Urinary bladder (tissue), 4 donors: ENCODE measurements around the gene MTA1. TPM values are rescaled to one million over a fixed set of nuclear protein-coding genes. Genes with fewer than 3 reads are reported as not detected.

Experiments used
- DNase-seq: peaks from one replicate; pipeline ENCODE4 v3.0.0-alpha.2; 2015; ENCODE audit errors: extremely low spot score
- H3K27ac ChIP-seq: one replicate; pipeline ENCODE4 v1.5.1; 2013; ENCODE audit warnings: low read depth, mild to moderate bottlenecking, moderate library complexity
- H3K36me3 ChIP-seq: one replicate; pipeline ENCODE4 v1.6.1; 2013; ENCODE audit warnings: mild to moderate bottlenecking, moderate library complexity; ENCODE audit not compliant: insufficient read depth
- H3K4me1 ChIP-seq: one replicate; pipeline ENCODE4 v1.6.1; 2013; ENCODE audit warnings: mild to moderate bottlenecking, moderate library complexity; ENCODE audit not compliant: insufficient read depth
- H3K4me3 ChIP-seq: one replicate; pipeline ENCODE4 v1.5.1; 2013; ENCODE audit warnings: low read depth, low read length
- WGBS: extraction: QIAGEN DNeasy Blood & Tissue Kit; methylation state at CpG from one replicate; pipeline ENCODE4 v1.1.7; 2013; 5-methylcytosine and 5-hydroxymethylcytosine counted together
- polyA plus RNA-seq: library from polyadenylated mRNA; stranded (reverse); fragments of 200-250 nt; gene quantifications from one replicate; pipeline ENCODE4 v1.2.3, GENCODE V29; 2013
- total RNA-seq: library from RNA; depleted of rRNA; stranded (reverse); fragments of >200 nt; gene quantifications from one replicate; pipeline ENCODE4 v1.2.3, GENCODE V29; 2014
- donor health status: healthy with polysubstance abuse.
- donor health status: healthy.

MTA1 gene
- total and polyA plus RNA-seq, 2 donors = 51.5 to 67.3 TPM

DNA sequence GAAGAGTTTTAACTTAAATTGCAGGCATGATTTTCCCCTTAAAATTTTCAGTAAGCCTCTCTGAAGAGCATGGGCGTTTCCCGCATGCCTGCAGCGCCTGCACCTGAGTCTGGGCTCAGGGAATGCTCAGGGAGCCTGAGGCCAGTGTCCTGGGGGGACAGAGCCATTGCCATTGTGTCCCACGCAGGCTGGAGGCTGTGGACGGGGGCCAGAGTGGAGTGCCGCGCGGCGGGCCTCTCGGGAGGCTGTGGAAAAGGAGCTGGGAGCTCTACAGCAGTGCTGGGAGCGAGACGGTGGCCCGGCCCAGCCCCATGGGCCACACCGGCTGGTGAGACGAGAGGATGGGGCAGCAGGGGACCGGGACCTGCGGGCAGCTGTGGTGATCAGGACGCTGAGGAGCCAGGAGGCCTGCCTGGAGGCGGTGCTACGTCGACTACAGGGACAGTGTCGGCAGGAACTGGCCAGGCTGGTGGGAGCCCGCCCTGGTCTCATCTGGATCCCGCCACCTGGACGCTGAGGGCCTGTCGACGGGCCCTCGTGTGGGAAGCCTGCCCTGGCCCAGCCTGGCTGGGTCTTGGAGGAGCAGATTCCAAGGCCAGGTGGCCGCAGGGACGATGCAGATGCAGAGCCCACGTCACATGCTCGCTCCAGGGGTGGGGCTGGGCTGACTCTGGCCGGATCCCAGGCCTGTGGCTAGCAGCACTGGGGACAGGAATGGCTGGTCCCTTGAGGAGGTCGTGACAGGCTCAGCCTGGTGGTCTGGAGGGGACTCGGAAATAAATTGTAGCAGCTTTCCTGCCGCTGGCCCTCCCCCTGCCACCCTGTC lies 79.0 kb downstream of the MTA1 start:
- no peak overlapping the region for H3K4me3 ChIP-seq
- H3K27ac ChIP-seq = no peak overlapping the region
- WGBS = 85% methylated on average over 36 of the region's 36 CpGs
- H3K4me1 ChIP-seq = no peaks in the 10 kb centered on the region
- no peaks in the 10 kb centered on the region for H3K36me3 ChIP-seq
- no peak for DNase-seq

GRCh38 chr14:105499256-105500035 lies 79.8 kb downstream of the MTA1 start:
- WGBS = 71% methylated on average over 27 of the region's 27 CpGs
- Histone ChIP-seq H3K4me3 (no peak overlapping the region), H3K4me1 (no peaks in the 10 kb centered on the region), H3K36me3 (no peaks in the 10 kb centered on the region), H3K27ac (no peak overlapping the region)
- no peak for DNase-seq

- DNase-seq = no peak
- 81% methylated on average over 21 of the region's 21 CpGs for WGBS
These were observed 80.6 kb downstream of the MTA1 start for GRCh38 chr14:105500036-105500725.

DNA sequence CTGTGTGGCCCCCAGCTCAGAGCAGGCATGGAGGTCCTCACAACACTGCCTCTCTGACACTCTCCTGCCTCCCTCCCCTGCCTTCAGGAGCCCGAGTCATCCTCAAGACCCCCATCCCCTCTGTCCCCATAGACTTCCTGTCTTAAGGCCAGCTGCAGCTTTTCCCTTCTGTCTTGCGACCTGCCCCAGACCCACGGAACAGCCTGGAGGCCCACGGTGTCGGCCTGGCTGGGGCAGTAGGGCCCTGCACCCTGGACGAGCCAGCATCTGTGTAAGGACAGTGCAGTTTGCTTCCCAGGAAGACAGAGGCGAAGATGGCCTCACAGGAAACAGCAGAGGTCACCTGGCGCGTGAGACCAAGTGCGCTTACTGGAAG lies 81.1 kb downstream of the MTA1 start:
- Histone ChIP-seq H3K4me1 (no peaks in the 10 kb centered on the region), H3K4me3 (no peak overlapping the region), H3K36me3 (no peaks in the 10 kb centered on the region), H3K27ac (no peak overlapping the region)
- 66% methylated on average over 10 of the region's 10 CpGs for WGBS
- DNase-seq = no peak

More at GRCh38 chr14:105500036-105500725, 80.6 kb downstream of the MTA1 start:
- Histone ChIP-seq H3K36me3 (no peaks in the 10 kb centered on the region), H3K4me1 (no peaks in the 10 kb centered on the region), H3K4me3 (no peak overlapping the region), H3K27ac (no peak overlapping the region)

GRCh38 chr14:105501504-105502291 lies 82.1 kb downstream of the MTA1 start:
- DNase-seq = no peak
- Histone ChIP-seq H3K36me3 (no peaks in the 10 kb centered on the region), H3K27ac (no peak overlapping the region), H3K4me1 (no peaks in the 10 kb centered on the region), H3K4me3 (no peak overlapping the region)
- WGBS = 89% methylated on average over 13 of the region's 13 CpGs

- 82% methylated on average over 18 of the region's 18 CpGs for WGBS
These were observed 83.0 kb downstream of the MTA1 start for GRCh38 chr14:105502446-105503295.

GRCh38 chr14:105503296-105503640 lies 83.6 kb downstream of the MTA1 start:
- 85% methylated on average over 7 of the region's 7 CpGs for WGBS
- no peak for DNase-seq
- no peak overlapping the region for H3K27ac ChIP-seq
- H3K36me3 ChIP-seq = no peaks in the 10 kb centered on the region
- no peak overlapping the region for H3K4me3 ChIP-seq
- no peaks in the 10 kb centered on the region for H3K4me1 ChIP-seq

More at GRCh38 chr14:105502446-105503295, 83.0 kb downstream of the MTA1 start:
- H3K4me1 ChIP-seq = no peaks in the 10 kb centered on the region
- no peak for DNase-seq
- H3K27ac ChIP-seq = no peak overlapping the region
- H3K36me3 ChIP-seq = no peaks in the 10 kb centered on the region
- H3K4me3 ChIP-seq = no peak overlapping the region

GRCh38 chr14:105503935-105504692 lies 84.5 kb downstream of the MTA1 start:
- 74% methylated on average over 29 of the region's 29 CpGs for WGBS
- H3K4me3 ChIP-seq = no peak overlapping the region
- H3K27ac ChIP-seq = no peak overlapping the region
- no peak for DNase-seq
- H3K4me1 ChIP-seq = no peaks in the 10 kb centered on the region
- no peaks in the 10 kb centered on the region for H3K36me3 ChIP-seq

DNA sequence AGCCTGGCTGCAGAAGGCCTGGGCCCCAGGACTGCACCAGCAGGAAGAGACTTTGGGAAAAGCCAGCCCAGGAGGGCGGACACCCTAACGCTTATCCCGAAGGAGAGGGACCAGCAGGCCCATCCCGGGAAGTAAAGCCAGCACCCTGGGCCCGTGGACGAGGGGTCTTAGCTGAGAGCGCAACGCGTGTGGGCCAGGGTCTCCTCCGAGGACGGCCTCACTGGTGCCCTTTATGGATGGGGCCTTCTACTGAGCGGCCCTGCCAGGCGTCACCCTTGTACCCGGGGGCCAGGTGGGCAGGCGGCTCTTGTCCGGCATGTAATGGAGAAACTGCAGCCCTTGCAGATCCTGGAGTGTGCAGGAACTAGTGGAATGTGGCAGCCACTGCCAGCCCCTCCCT lies 85.5 kb downstream of the MTA1 start:
- Histone ChIP-seq H3K36me3 (no peaks in the 10 kb centered on the region), H3K4me3 (no peak overlapping the region), H3K4me1 (no peaks in the 10 kb centered on the region), H3K27ac (no peak overlapping the region)
- WGBS = 88% methylated on average over 16 of the region's 16 CpGs
- no peak for DNase-seq

- Histone ChIP-seq H3K27ac (no peak overlapping the region), H3K36me3 (no peaks in the 10 kb centered on the region), H3K4me1 (no peaks in the 10 kb centered on the region), H3K4me3 (no peak overlapping the region)
- 77% methylated on average over 17 of the region's 17 CpGs for WGBS
- DNase-seq = no peak
These were observed 87.6 kb downstream of the MTA1 start for GRCh38 chr14:105507247-105507646.

- Histone ChIP-seq H3K36me3 (no peaks in the 10 kb centered on the region), H3K27ac (no peak overlapping the region), H3K4me1 (no peaks in the 10 kb centered on the region), H3K4me3 (no peak overlapping the region)
- 80% methylated on average over 16 of the region's 16 CpGs for WGBS
- no peak for DNase-seq
These were observed 88.4 kb downstream of the MTA1 start for GRCh38 chr14:105508069-105508468.

GRCh38 chr14:105508601-105509000 lies 89.0 kb downstream of the MTA1 start:
- no peak overlapping the region for H3K27ac ChIP-seq
- no peaks in the 10 kb centered on the region for H3K4me1 ChIP-seq
- 88% methylated on average over 12 of the region's 12 CpGs for WGBS
- no peaks in the 10 kb centered on the region for H3K36me3 ChIP-seq
- no peak for DNase-seq
- no peak overlapping the region for H3K4me3 ChIP-seq
